Endodermal cell (in vitro differentiated cells): ENCODE measurements around the gene E2F2. TPM values are rescaled to one million over a fixed set of nuclear protein-coding genes. Genes with fewer than 3 reads are reported as not detected.

Experiments
- DNase-seq: peaks from one replicate; pipeline ENCODE4 v3.0.0-alpha.2; 2017
- H3K27ac ChIP-seq: 2 replicates; pipeline ENCODE4 v1.5.1; 2013; ENCODE audit warnings: mild to moderate bottlenecking, low read depth, low read length, moderate library complexity
- H3K27me3 ChIP-seq: 2 replicates; pipeline ENCODE4 v1.6.1; 2013; ENCODE audit warnings: mild to moderate bottlenecking, low read length, moderate library complexity; ENCODE audit not compliant: insufficient read depth, control insufficient read depth, poor library complexity, severe bottlenecking
- H3K36me3 ChIP-seq: 2 replicates; pipeline ENCODE4 v1.7.0; 2013; ENCODE audit warnings: mild to moderate bottlenecking, low read length, moderate library complexity; ENCODE audit not compliant: control insufficient read depth, insufficient read depth
- H3K4me1 ChIP-seq: one replicate; pipeline ENCODE4 v1.7.0; 2013; ENCODE audit warnings: low read length; ENCODE audit not compliant: control insufficient read depth, insufficient read depth
- H3K4me3 ChIP-seq: 2 replicates; pipeline ENCODE4 v1.5.1; 2013; ENCODE audit warnings: mild to moderate bottlenecking, low read length, moderate library complexity
- H3K9ac ChIP-seq: 2 replicates; pipeline ENCODE4 v1.6.1; 2013; ENCODE audit warnings: mild to moderate bottlenecking, low read length, moderate library complexity; ENCODE audit not compliant: poor library complexity, severe bottlenecking; ENCODE audit errors: extremely low read depth
- H3K9me3 ChIP-seq: 2 replicates; pipeline ENCODE4 v1.6.1; 2013; ENCODE audit warnings: mild to moderate bottlenecking, low read length, moderate library complexity; ENCODE audit not compliant: control insufficient read depth
- H3K27ac Mint-ChIP-seq: 2 replicates; pipeline ENCODE4 v1.8.0; 2020; ENCODE audit warnings: mixed read lengths
- H3K27me3 Mint-ChIP-seq: 2 replicates; pipeline ENCODE4 v1.8.0; 2021; ENCODE audit warnings: mild to moderate bottlenecking, mixed read lengths; ENCODE audit not compliant: insufficient read depth
- H3K36me3 Mint-ChIP-seq: 2 replicates; pipeline ENCODE4 v1.8.0; 2020; ENCODE audit warnings: low read depth, mixed read lengths
- H3K4me1 Mint-ChIP-seq: 2 replicates; pipeline ENCODE4 v1.8.0; 2020; ENCODE audit warnings: mixed read lengths
- H3K4me3 Mint-ChIP-seq: 2 replicates; pipeline ENCODE4 v1.8.0; 2020; ENCODE audit warnings: mild to moderate bottlenecking, moderate library complexity, mixed read lengths
- H3K9me3 Mint-ChIP-seq: 2 replicates; pipeline ENCODE4 v1.8.0; 2020; ENCODE audit warnings: mild to moderate bottlenecking, mixed read lengths
- CTCF ChIP-seq: fragments of 200-600 bp; sonication (generic); conservative IDR thresholded peaks from 2 replicates; pipeline ENCODE4 v1.5.0; 2021; ENCODE audit warnings: antibody characterized with exemption, mild to moderate bottlenecking
- WGBS, 2 experiments: methylation state at CpG; one replicate each; pipeline versions ENCODE4 v1.1.5 to v1.1.7; 2013; ENCODE audit warnings: missing lambda C conversion rate in 2 of 2, mixed read lengths in 1 of 2; ENCODE audit not compliant: insufficient coverage in 1 of 2, insufficient read length in 1 of 2; 5-methylcytosine and 5-hydroxymethylcytosine counted together
- total RNA-seq, 2 donors: library from RNA; stranded (reverse); fragmentation: NEBNext Ultra II Directional in 1 of 2; extraction: Animal tissue kit (Norgen Biotek cat#: 25700) in 1 of 2; gene quantifications; 2 replicates in 1 of 2; 3 replicates in 1 of 2; pipeline ENCODE4 v1.2.1, GENCODE V29; 2021

E2F2 gene
- total RNA-seq, 2 donors from 2014 or later = 7.3 to 9.8 TPM

- TF ChIP-seq CTCF = no peak
- H3K36me3 ChIP-seq = no peaks in the 10 kb centered on the region
- DNase-seq = peak; percentile 97
- peaks cover 14% of the 10 kb centered on the region for H3K36me3 Mint-ChIP-seq
- peak overlapping the region; percentile 99 for H3K27ac ChIP-seq
- H3K4me3 ChIP-seq = peak overlapping the region; percentile 64
- no peaks in the 10 kb centered on the region for H3K9me3 ChIP-seq
- H3K27me3 Mint-ChIP-seq = no peaks in the 10 kb centered on the region
- peaks cover 59% of the 10 kb centered on the region for H3K4me1 Mint-ChIP-seq
- peaks cover 24% of the 10 kb centered on the region for H3K4me1 ChIP-seq
- H3K4me3 Mint-ChIP-seq = peak overlapping the region; percentile 38
- H3K9ac ChIP-seq = peak overlapping the region; percentile 85
- no peaks in the 10 kb centered on the region for H3K9me3 Mint-ChIP-seq
- H3K27ac Mint-ChIP-seq = peak overlapping the region; percentile 100
- WGBS, 2 experiments = 2 to 3% methylated on average over 13 to 19 of the region's 19 CpGs
- no peaks in the 10 kb centered on the region for H3K27me3 ChIP-seq
Measured at GRCh38 chr1:23562137-23562876, 31.3 kb upstream of the E2F2 start.

GRCh38 chr1:23561813-23562100 lies 30.7 kb upstream of the E2F2 start:
- Histone ChIP-seq H3K27ac (peak overlapping the region; percentile 99), H3K9me3 (no peaks in the 10 kb centered on the region), H3K36me3 (no peaks in the 10 kb centered on the region), H3K4me1 (peaks cover 24% of the 10 kb centered on the region), H3K27me3 (no peaks in the 10 kb centered on the region), H3K4me3 (peak overlapping the region; percentile 64), H3K9ac (peak overlapping the region; percentile 85)
- TF ChIP-seq CTCF = no peak
- H3K36me3 Mint-ChIP-seq = peaks cover 19% of the 10 kb centered on the region
- no peaks in the 10 kb centered on the region for H3K9me3 Mint-ChIP-seq
- H3K27me3 Mint-ChIP-seq = no peaks in the 10 kb centered on the region
- peak overlapping the region; percentile 100 for H3K27ac Mint-ChIP-seq
- H3K4me1 Mint-ChIP-seq = peaks cover 65% of the 10 kb centered on the region
- 78% methylated on average over 2 of the region's 2 CpGs; no CpG with 5 or more reads in 1 of the 2 experiments for WGBS, 2 experiments
- no peak for DNase-seq
- H3K4me3 Mint-ChIP-seq = no peak overlapping the region

- DNase-seq = no peak
- Histone ChIP-seq H3K4me3 (no peak overlapping the region), H3K27ac (peak overlapping the region; percentile 99), H3K27me3 (no peaks in the 10 kb centered on the region), H3K4me1 (peaks cover 28% of the 10 kb centered on the region), H3K9me3 (no peaks in the 10 kb centered on the region), H3K9ac (peak overlapping the region; percentile 85), H3K36me3 (no peaks in the 10 kb centered on the region)
- Mint-ChIP-seq H3K27me3 (no peaks in the 10 kb centered on the region), H3K4me1 (peaks cover 68% of the 10 kb centered on the region), H3K9me3 (no peaks in the 10 kb centered on the region), H3K36me3 (peaks cover 21% of the 10 kb centered on the region), H3K27ac (peak overlapping the region; percentile 100), H3K4me3 (no peak overlapping the region)
- 68 to 85% methylated on average over 6 of the region's 6 CpGs for WGBS, 2 experiments
- no peak for TF ChIP-seq CTCF
Measured at GRCh38 chr1:23561076-23561812, 30.2 kb upstream of the E2F2 start.
